NCI-H2171 (cell line): ENCODE data around the gene GPC2.
"Not testable (repeated sequence)": the region's sequence is repeated elsewhere in the genome, so short reads cannot be mapped to it uniquely, and the experiment has no call there.

Source experiments
- DNase-seq: peaks from one replicate; lab custom pipeline; 2025; lab: John Stamatoyannopoulos, UW

Gene GPC2

GRCh38 chr7:100177045-100178001 lies at the start of gene GPC2, which contains the start of gene STAG3:
Gene GPC2, minus strand, starts transcription at chr7:100177381. Its CDS starts 182 bp downstream, at chr7:100177199.
Gene STAG3, plus strand, starts transcription at chr7:100177918. Its CDS starts 2,639 bp downstream, at chr7:100180557.
- DNase-seq, result peak; percentile 92

GRCh38 chr7:100224891-100225290 lies 47.7 kb upstream of the GPC2 start:
- not testable (repeated sequence) for DNase-seq

- not testable (repeated sequence) for DNase-seq
These were observed 46.3 kb upstream of the GPC2 start for GRCh38 chr7:100223376-100223927.

GRCh38 chr7:100222445-100223132 lies 45.4 kb upstream of the GPC2 start:
- no peak for DNase-seq

- no peak for DNase-seq
These were observed 44.7 kb upstream of the GPC2 start for GRCh38 chr7:100221767-100222444.

- DNase-seq, result no peak
These were observed 44.1 kb upstream of the GPC2 start for GRCh38 chr7:100221231-100221718.

GRCh38 chr7:100220586-100221230 lies 43.5 kb upstream of the GPC2 start:
- no peak for DNase-seq

GRCh38 chr7:100219801-100220585 lies 42.8 kb upstream of the GPC2 start, which contains the start of gene PVRIG:
Gene PVRIG, plus strand, starts transcription at chr7:100219949. Its CDS starts 22 bp downstream, at chr7:100219971.
- not testable (repeated sequence) for DNase-seq

GRCh38 chr7:100219271-100219737 lies 42.1 kb upstream of the GPC2 start:
- no peak for DNase-seq

- not testable (repeated sequence) for DNase-seq
These were observed 40.8 kb upstream of the GPC2 start for GRCh38 chr7:100217934-100218333.

GRCh38 chr7:100215895-100216294 lies 38.7 kb upstream of the GPC2 start:
- DNase-seq, result no peak

GRCh38 chr7:100214356-100214755 lies 37.2 kb upstream of the GPC2 start:
- DNase-seq, result not testable (repeated sequence)

GRCh38 chr7:100213672-100214071 lies 36.5 kb upstream of the GPC2 start:
- no peak for DNase-seq

GRCh38 chr7:100212631-100213286 lies 35.6 kb upstream of the GPC2 start:
- DNase-seq, result no peak

GRCh38 chr7:100211342-100211780 lies 34.2 kb upstream of the GPC2 start:
- DNase-seq, result no peak

GRCh38 chr7:100210805-100211204 lies 33.6 kb upstream of the GPC2 start:
- DNase-seq, result no peak

- no peak for DNase-seq
These were observed 32.3 kb upstream of the GPC2 start for GRCh38 chr7:100209493-100209892.

- DNase-seq, result no peak
These were observed 31.8 kb upstream of the GPC2 start for GRCh38 chr7:100208911-100209408.

- DNase-seq, result no peak
These were observed 27.3 kb upstream of the GPC2 start for GRCh38 chr7:100204454-100204853.
